Gastrocnemius medialis (tissue), 4 donors: ENCODE measurements around the gene RSAD2.

ENCODE experiments used
- POLR2A ChIP-seq, 2 donors: fragments of 450-650 bp; IDR thresholded peaks; one replicate each; pipeline ENCODE4 v1.6.1; 2017; ENCODE audit warnings: antibody characterized with exemption in 2 of 2, mild to moderate bottlenecking in 2 of 2, moderate library complexity in 2 of 2
- TF ChIP-seq, protein P1 (sequence below), 5 experiments: fragments of 450-650 bp in 3 of 5; fragments of 200-600 bp in 2 of 5; sonication (generic) in 2 of 5; IDR thresholded peaks in 4 of 5; conservative IDR thresholded peaks in 1 of 5; 1 replicate in 4 of 5; 2 replicates in 1 of 5; pipeline ENCODE4 v1.5.1; 2016 to 2019; ENCODE audit warnings: antibody characterized with exemption in 5 of 5, mild to moderate bottlenecking in 3 of 5, moderate library complexity in 3 of 5

- TF ChIP-seq, protein P1, sequence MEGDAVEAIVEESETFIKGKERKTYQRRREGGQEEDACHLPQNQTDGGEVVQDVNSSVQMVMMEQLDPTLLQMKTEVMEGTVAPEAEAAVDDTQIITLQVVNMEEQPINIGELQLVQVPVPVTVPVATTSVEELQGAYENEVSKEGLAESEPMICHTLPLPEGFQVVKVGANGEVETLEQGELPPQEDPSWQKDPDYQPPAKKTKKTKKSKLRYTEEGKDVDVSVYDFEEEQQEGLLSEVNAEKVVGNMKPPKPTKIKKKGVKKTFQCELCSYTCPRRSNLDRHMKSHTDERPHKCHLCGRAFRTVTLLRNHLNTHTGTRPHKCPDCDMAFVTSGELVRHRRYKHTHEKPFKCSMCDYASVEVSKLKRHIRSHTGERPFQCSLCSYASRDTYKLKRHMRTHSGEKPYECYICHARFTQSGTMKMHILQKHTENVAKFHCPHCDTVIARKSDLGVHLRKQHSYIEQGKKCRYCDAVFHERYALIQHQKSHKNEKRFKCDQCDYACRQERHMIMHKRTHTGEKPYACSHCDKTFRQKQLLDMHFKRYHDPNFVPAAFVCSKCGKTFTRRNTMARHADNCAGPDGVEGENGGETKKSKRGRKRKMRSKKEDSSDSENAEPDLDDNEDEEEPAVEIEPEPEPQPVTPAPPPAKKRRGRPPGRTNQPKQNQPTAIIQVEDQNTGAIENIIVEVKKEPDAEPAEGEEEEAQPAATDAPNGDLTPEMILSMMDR (IDR thresholded peaks at IDR 0.05 in 4 of 5, conservative IDR thresholded peaks at IDR 0.05 in 1 of 5): no peak
- no peak for TF ChIP-seq POLR2A (IDR thresholded peaks at IDR 0.05)
Observed at GRCh38 chr2:6863792-6864191, 13.8 kb upstream of the RSAD2 start.
